Measurements from ENCODE around the gene PRPS1. TPM values are rescaled to one million over a fixed set of nuclear protein-coding genes. Genes with fewer than 3 reads are reported as not detected.

The PRPS1 gene
- total RNA-seq, 1 experiment from 2014 or later, result 90.5 TPM

DNA sequence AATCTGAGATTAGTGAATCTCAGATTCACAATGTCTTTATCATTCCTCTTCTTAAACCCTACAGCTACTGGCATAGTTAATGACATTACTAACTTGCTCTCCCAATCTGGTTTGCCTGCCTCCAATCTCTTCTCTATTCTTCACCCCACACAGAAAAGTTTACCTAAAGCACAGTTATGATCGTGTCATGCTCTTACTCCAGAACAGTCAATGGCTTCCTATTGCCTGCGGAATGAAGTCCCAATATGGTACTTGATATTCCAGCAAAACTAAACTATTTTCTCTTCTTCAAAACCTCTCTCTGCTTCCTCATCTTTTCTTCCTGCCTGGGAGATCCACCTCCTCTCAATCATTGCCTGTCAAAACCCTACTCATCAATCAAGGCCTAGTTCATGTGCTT lies 3.4 kb upstream of the PRPS1 start:
- Histone ChIP-seq H4K20me1 (ENCODE audit: control insufficient read depth, insufficient read depth, insufficient read length) (no peaks in the 10 kb centered on the region), H4K8ac (replicated peaks; ENCODE audit: insufficient read length, low read depth, low read length) (no peak overlapping the region), H3K27me3 (ENCODE audit: insufficient read depth, low read length) (no peaks in the 10 kb centered on the region), H2AFZ (ENCODE audit: low read length) (no peak overlapping the region), H3K56ac (ENCODE audit: insufficient read length, low read depth, low read length) (no peak overlapping the region), H3K4ac (ENCODE audit: low read depth, low read length) (no peak overlapping the region), H2AK5ac (ENCODE audit: insufficient read length, low read length) (no peak overlapping the region), H2BK120ac (ENCODE audit: low read depth, low read length, poor library complexity, severe bottlenecking) (no peak overlapping the region), H3T11ph (ENCODE audit: low read length) (no peak overlapping the region), H3K23me2 (ENCODE audit: insufficient read length, low read depth, low read length, poor library complexity, severe bottlenecking) (peaks cover 5% of the 10 kb centered on the region), H3K9me3 (ENCODE audit: control insufficient read depth, low read depth, low read length) (no peaks in the 10 kb centered on the region), H3K4me2 (ENCODE audit: insufficient read depth, insufficient read length, low read length) (no peak overlapping the region), H3K14ac (ENCODE audit: insufficient read depth, low read length) (no peak overlapping the region), H3K9ac (ENCODE audit: extremely low read depth, insufficient read length, low read length) (no peak overlapping the region), H3K4me1 (ENCODE audit: insufficient read depth, low read length) (no peaks in the 10 kb centered on the region; the same call in 1 of the 2 replicates), H3K79me2 (ENCODE audit: insufficient read depth, low read length) (peaks cover 14% of the 10 kb centered on the region; the same call in 1 of the 2 replicates), H2BK5ac (ENCODE audit: insufficient read length, low read length) (no peak overlapping the region), H3K79me1 (ENCODE audit: insufficient read depth, low read depth, low read length, poor library complexity, severe bottlenecking) (no peaks in the 10 kb centered on the region), H3K23ac (ENCODE audit: insufficient read length, low read depth, low read length) (no peak overlapping the region), H2BK20ac (ENCODE audit: low read depth, low read length, poor library complexity, severe bottlenecking) (no peak overlapping the region), H4K91ac (ENCODE audit: insufficient read length, low read depth, low read length) (no peak overlapping the region), H3K18ac (ENCODE audit: insufficient read length, low read depth, low read length) (no peak overlapping the region), H4K5ac (ENCODE audit: insufficient read length, low read depth, low read length) (no peak overlapping the region), H2BK12ac (ENCODE audit: insufficient read length, low read depth, low read length) (no peak overlapping the region), H2BK15ac (ENCODE audit: low read depth, low read length) (no peak overlapping the region), H3K27ac (ENCODE audit: insufficient read length, low read depth, low read length) (no peak overlapping the region)
- H3K36me3 Mint-ChIP-seq (ENCODE audit: insufficient read depth in 1 of 3, low read depth in 3 of 3), result peaks cover 0 to 4% (median 3%) of the 10 kb centered on the region in 3 experiments; a peak in 3 of 7 replicates
- no CpG with 5 or more reads among the region's 2 CpGs for WGBS (ENCODE audit: extremely low coverage, insufficient read length, low lambda C conversion rate)
- peaks cover 1% of the 10 kb centered on the region; the same call in 1 of the 2 replicates for H3K27me3 Mint-ChIP-seq (ENCODE audit: low read depth)
- no peak overlapping the region for H3K27ac Mint-ChIP-seq
- peaks cover 8 to 54% of the 10 kb centered on the region in 2 experiments for H3K9me3 Mint-ChIP-seq
- H3K4me1 Mint-ChIP-seq, result peaks cover 6% of the 10 kb centered on the region in 2 experiments
- H3K4me3 Mint-ChIP-seq, result no peak overlapping the region
- TF ChIP-seq, protein P1, sequence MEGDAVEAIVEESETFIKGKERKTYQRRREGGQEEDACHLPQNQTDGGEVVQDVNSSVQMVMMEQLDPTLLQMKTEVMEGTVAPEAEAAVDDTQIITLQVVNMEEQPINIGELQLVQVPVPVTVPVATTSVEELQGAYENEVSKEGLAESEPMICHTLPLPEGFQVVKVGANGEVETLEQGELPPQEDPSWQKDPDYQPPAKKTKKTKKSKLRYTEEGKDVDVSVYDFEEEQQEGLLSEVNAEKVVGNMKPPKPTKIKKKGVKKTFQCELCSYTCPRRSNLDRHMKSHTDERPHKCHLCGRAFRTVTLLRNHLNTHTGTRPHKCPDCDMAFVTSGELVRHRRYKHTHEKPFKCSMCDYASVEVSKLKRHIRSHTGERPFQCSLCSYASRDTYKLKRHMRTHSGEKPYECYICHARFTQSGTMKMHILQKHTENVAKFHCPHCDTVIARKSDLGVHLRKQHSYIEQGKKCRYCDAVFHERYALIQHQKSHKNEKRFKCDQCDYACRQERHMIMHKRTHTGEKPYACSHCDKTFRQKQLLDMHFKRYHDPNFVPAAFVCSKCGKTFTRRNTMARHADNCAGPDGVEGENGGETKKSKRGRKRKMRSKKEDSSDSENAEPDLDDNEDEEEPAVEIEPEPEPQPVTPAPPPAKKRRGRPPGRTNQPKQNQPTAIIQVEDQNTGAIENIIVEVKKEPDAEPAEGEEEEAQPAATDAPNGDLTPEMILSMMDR (conservative IDR thresholded peaks at IDR 0.05), result no peak
- DNase-seq, result no peak

All from H9 (cell line).